Breast epithelium (tissue), 3 donors: ENCODE measurements around the gene MAP1A.
"Not testable (repeated sequence)": the region's sequence is repeated elsewhere in the genome, so short reads cannot be mapped to it uniquely, and the experiment has no call there.

Experiments used
- CTCF ChIP-seq, 3 donors: fragments of 450-650 bp; IDR thresholded peaks; one replicate each; pipeline ENCODE4 v1.5.1; 2016 to 2017; ENCODE audit warnings: antibody characterized with exemption in 3 of 3, mild to moderate bottlenecking in 3 of 3, moderate library complexity in 3 of 3
- POLR2A ChIP-seq: fragments of 450-650 bp; IDR thresholded peaks from one replicate; pipeline ENCODE4 v1.6.1; 2016; ENCODE audit warnings: antibody characterized with exemption, mild to moderate bottlenecking, moderate library complexity

- TF ChIP-seq CTCF (IDR thresholded peaks at IDR 0.05); POLR2A: not testable (repeated sequence)
Measured at GRCh38 chr15:43562753-43563152, 45.3 kb downstream of the MAP1A start.
